Measurements from ENCODE around the gene NUDT19. TPM values are rescaled to one million over a fixed set of nuclear protein-coding genes. Genes with fewer than 3 reads are reported as not detected.

NUDT19 gene
- total RNA-seq, 1 experiment from 2014 or later, result 22.1 TPM

DNA sequence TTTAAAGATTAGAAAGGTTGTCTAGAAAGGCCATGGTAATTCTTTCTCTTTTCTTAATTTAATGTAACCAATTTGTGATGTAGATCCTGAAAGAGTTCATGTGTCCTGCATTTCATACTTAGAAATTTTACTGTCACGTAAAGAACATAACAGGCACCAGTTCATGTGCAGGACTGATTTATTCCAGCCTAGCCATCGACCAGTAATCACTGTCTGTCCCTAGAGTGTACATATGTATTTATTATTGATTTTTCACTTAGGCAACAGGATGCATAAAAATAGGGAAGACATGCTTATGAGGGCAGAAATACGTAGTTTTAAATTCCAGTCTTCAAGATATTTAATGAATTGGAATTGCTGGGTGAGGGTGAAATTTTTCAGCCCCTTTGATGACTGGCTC lies 65.6 kb downstream of the NUDT19 start:
- no peaks in the 10 kb centered on the region for H3K27me3 ChIP-seq (ENCODE audit: insufficient read depth, low read length)
- no peaks in the 10 kb centered on the region for H4K20me1 ChIP-seq (ENCODE audit: insufficient read depth)
- no TSS peak for BruUV-seq (replicated peaks)
- TF ChIP-seq EGR1 (IDR thresholded peaks at IDR 0.05; ENCODE audit: low read depth) (no peak), YY1 (IDR thresholded peaks at IDR 0.05; ENCODE audit: extremely low read depth, insufficient replicate concordance, low read depth, low read length) (no peak), CBX3 (IDR thresholded peaks at IDR 0.05; ENCODE audit: low read depth) (no peak), ZFX (IDR thresholded peaks at IDR 0.05) (no peak), SP1 (IDR thresholded peaks at IDR 0.05; ENCODE audit: low read depth) (no peak), JUND (IDR thresholded peaks at IDR 0.05) (no peak), POLR2A (IDR thresholded peaks at IDR 0.05; ENCODE audit: borderline replicate concordance, extremely low read depth, insufficient read depth, insufficient read length) (no peak), FOSL1 (IDR thresholded peaks at IDR 0.05; ENCODE audit: low read depth) (no peak), ZNF274 (IDR thresholded peaks at IDR 0.05; ENCODE audit: low read depth, low read length) (no peak), SIN3A (IDR thresholded peaks at IDR 0.05; ENCODE audit: low read depth) (no peak), EZH2phosphoT487 (IDR thresholded peaks at IDR 0.05; ENCODE audit: borderline replicate concordance) (no peak)
- TF ChIP-seq, protein P1, sequence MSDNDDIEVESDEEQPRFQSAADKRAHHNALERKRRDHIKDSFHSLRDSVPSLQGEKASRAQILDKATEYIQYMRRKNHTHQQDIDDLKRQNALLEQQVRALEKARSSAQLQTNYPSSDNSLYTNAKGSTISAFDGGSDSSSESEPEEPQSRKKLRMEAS (IDR thresholded peaks at IDR 0.05), result no peak
- TF ChIP-seq, protein P2, sequence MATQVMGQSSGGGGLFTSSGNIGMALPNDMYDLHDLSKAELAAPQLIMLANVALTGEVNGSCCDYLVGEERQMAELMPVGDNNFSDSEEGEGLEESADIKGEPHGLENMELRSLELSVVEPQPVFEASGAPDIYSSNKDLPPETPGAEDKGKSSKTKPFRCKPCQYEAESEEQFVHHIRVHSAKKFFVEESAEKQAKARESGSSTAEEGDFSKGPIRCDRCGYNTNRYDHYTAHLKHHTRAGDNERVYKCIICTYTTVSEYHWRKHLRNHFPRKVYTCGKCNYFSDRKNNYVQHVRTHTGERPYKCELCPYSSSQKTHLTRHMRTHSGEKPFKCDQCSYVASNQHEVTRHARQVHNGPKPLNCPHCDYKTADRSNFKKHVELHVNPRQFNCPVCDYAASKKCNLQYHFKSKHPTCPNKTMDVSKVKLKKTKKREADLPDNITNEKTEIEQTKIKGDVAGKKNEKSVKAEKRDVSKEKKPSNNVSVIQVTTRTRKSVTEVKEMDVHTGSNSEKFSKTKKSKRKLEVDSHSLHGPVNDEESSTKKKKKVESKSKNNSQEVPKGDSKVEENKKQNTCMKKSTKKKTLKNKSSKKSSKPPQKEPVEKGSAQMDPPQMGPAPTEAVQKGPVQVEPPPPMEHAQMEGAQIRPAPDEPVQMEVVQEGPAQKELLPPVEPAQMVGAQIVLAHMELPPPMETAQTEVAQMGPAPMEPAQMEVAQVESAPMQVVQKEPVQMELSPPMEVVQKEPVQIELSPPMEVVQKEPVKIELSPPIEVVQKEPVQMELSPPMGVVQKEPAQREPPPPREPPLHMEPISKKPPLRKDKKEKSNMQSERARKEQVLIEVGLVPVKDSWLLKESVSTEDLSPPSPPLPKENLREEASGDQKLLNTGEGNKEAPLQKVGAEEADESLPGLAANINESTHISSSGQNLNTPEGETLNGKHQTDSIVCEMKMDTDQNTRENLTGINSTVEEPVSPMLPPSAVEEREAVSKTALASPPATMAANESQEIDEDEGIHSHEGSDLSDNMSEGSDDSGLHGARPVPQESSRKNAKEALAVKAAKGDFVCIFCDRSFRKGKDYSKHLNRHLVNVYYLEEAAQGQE (IDR thresholded peaks at IDR 0.05; ENCODE audit: low read depth), result no peak
- TF ChIP-seq, protein P3, sequence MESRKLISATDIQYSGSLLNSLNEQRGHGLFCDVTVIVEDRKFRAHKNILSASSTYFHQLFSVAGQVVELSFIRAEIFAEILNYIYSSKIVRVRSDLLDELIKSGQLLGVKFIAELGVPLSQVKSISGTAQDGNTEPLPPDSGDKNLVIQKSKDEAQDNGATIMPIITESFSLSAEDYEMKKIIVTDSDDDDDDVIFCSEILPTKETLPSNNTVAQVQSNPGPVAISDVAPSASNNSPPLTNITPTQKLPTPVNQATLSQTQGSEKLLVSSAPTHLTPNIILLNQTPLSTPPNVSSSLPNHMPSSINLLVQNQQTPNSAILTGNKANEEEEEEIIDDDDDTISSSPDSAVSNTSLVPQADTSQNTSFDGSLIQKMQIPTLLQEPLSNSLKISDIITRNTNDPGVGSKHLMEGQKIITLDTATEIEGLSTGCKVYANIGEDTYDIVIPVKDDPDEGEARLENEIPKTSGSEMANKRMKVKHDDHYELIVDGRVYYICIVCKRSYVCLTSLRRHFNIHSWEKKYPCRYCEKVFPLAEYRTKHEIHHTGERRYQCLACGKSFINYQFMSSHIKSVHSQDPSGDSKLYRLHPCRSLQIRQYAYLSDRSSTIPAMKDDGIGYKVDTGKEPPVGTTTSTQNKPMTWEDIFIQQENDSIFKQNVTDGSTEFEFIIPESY (IDR thresholded peaks at IDR 0.05; ENCODE audit: extremely low read depth, insufficient replicate concordance, low read length), result no peak
- TF ChIP-seq, protein P4, sequence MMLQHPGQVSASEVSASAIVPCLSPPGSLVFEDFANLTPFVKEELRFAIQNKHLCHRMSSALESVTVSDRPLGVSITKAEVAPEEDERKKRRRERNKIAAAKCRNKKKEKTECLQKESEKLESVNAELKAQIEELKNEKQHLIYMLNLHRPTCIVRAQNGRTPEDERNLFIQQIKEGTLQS (IDR thresholded peaks at IDR 0.05), result no peak
- ATAC-seq (no peak), DNase-seq (ENCODE audit: low read depth, low spot score) (no peak)
- no peaks in the 10 kb centered on the region for H3K9me2 ChIP-seq (ENCODE audit: insufficient read depth)
- H3K4me2 ChIP-seq (ENCODE audit: low read length), result no peak overlapping the region
- H3K36me3 ChIP-seq (ENCODE audit: control insufficient read depth in 1 of 2, insufficient read depth in 2 of 2, low read length in 2 of 2), result no peaks in the 10 kb centered on the region
- ChIA-PET CTCF (no interaction called here), RAD21 (ENCODE audit: low non-redundant PET in 1 of 2, low total read pairs in 2 of 2, uncharacterized antibody in 2 of 2, unreplicated experiment in 2 of 2) (no interaction called here), POLR2A (no interaction called here)
- H3K9ac ChIP-seq (ENCODE audit: low read length), result no peak overlapping the region
- H3K4me3 ChIP-seq (replicated peaks in 1 of 2; ENCODE audit: low read depth in 1 of 2, low read length in 2 of 2), result no peak overlapping the region
- no peaks in the 10 kb centered on the region for H3K9me3 ChIP-seq (ENCODE audit: control insufficient read depth in 1 of 2, insufficient read depth in 1 of 2, low read depth in 1 of 2, low read length in 2 of 2)
- no peak overlapping the region for H2AFZ ChIP-seq (ENCODE audit: low read depth, low read length, poor library complexity, severe bottlenecking)
- no peak overlapping the region for H3K27ac ChIP-seq (ENCODE audit: low read depth, low read length)
- no peaks in the 10 kb centered on the region for H3K4me1 ChIP-seq (ENCODE audit: control insufficient read depth in 1 of 2, insufficient read depth in 2 of 2, low read length in 2 of 2)
- no peaks in the 10 kb centered on the region for H3K79me2 ChIP-seq (ENCODE audit: insufficient read depth, low read length)
- intact Hi-C loops (cut with micrococcal nuclease), result no loop called here
